Pancreas (tissue), 10 donors: ENCODE results near the gene AKAP8. TPM values are rescaled to one million over a fixed set of nuclear protein-coding genes. Genes with fewer than 3 reads are reported as not detected.

Experiments used
- ATAC-seq, 4 donors: fragments of 200-7000 bp; cut with Tn5 transposase; one replicate each; pipeline versions ENCODE4 v1.8.0 to v1.9.1; 2020; ENCODE audit warnings: mild to moderate bottlenecking in 4 of 4, moderate library complexity in 4 of 4
- DNase-seq, 6 donors: peaks; one replicate each; pipeline ENCODE4 v3.0.0-alpha.2; 2020
- FAIRE-seq: peaks from 2 replicates; lab custom pipeline; 2012; peaks lifted over from hg19 to GRCh38; lab: Jason Lieb, UNC
- H3K27ac ChIP-seq, 4 donors: fragments of 200-600 bp; sonication (generic); 1 replicate in 3 of 4; 2 replicates in 1 of 4; pipeline versions ENCODE4 v1.5.0 to v1.8.0; 2020
- H3K27me3 ChIP-seq, 4 donors: fragments of 200-600 bp; one replicate each; pipeline ENCODE4 v1.8.0; 2021
- H3K36me3 ChIP-seq, 3 donors: fragments of 200-600 bp; sonication (generic) in 1 of 3; one replicate each; pipeline versions ENCODE4 v1.5.0 to v1.8.0; 2020 to 2021
- H3K4me1 ChIP-seq, 3 donors: fragments of 200-600 bp; one replicate each; pipeline ENCODE4 v1.8.0; 2021
- H3K4me3 ChIP-seq, 4 donors: fragments of 200-600 bp; sonication (generic) in 2 of 4; one replicate each; pipeline versions ENCODE4 v1.5.0 to v1.8.0; 2020 to 2021
- H3K9me3 ChIP-seq, 4 donors: fragments of 200-600 bp; one replicate each; pipeline ENCODE4 v1.8.0; 2021
- CTCF ChIP-seq, 4 donors: fragments of 200-600 bp; sonication (generic) in 3 of 4; IDR thresholded peaks; one replicate each; pipeline versions ENCODE4 v1.5.0 to v1.8.0; 2021; ENCODE audit warnings: antibody characterized with exemption in 4 of 4
- WGBS, 2 donors: extraction: QIAGEN DNeasy Blood & Tissue Kit; methylation state at CpG; one replicate each; pipeline ENCODE4 v1.1.7; 2013; 5-methylcytosine and 5-hydroxymethylcytosine counted together
- intact Hi-C, 3 donors: fragments of 100-400 bp; cut with DNase I; formaldehyde crosslinking; loops; one replicate each; pipeline versions ENCODE4 v1.11.1 to v1.14.2; 2022
- polyA plus RNA-seq, 2 donors: library from polyadenylated mRNA; stranded (reverse); fragments of 200-250 nt; gene quantifications; one replicate each; pipeline ENCODE4 v1.2.3, GENCODE V29; 2013
- total RNA-seq, 6 donors: library from RNA; stranded (reverse); fragmentation: NEBNext Ultra II Directional in 4 of 6; extraction: Animal tissue kit (Norgen Biotek cat#: 25700) in 4 of 6; gene quantifications; one replicate each; pipeline versions ENCODE4 v1.2.1 to v1.2.4, GENCODE V29; 2021 to 2023
- donor health status: healthy with polysubstance abuse.
- donor health status: DM: no; HTN: no; CAD: no; lungs with moderate emphysema.
- donor health status: DM: no; HTN: no; CAD: no.
- donor health status: control.
- donor health status: control.
- donor health status: Bipolar disorder and iron deficiency.
- donor health status: DM: yes; HTN: yes; CAD: no.
- donor health status: DM: no; HTN: no; CAD: no.
- donor health status: DM: no; HTN: no; CAD: no.
- donor health status: DM: yes; HTN: yes; CAD: no.

Gene AKAP8
- total and polyA plus RNA-seq, 8 donors: 14.7 to 25.9 (median 17.6) TPM

- TF ChIP-seq CTCF (IDR thresholded peaks at IDR 0.05): no peak
- Histone ChIP-seq H3K4me3 (peak overlapping the region; percentile 91 to 99 (median 96)), H3K36me3 (no peaks in the 10 kb centered on the region), H3K27ac (peak overlapping the region; percentile 88 to 97 (median 94)), H3K4me1 (peaks cover 0 to 15% (median 0%) of the 10 kb centered on the region in 3 donors), H3K9me3 (no peaks in the 10 kb centered on the region), H3K27me3 (no peaks in the 10 kb centered on the region)
- ATAC-seq (peak; percentile 23 to 43 (median 36)), FAIRE-seq (no peak), DNase-seq (peak in 4 of 6 donors; percentile 50 to 71 (median 60))
- intact Hi-C loops: no loop called here
- WGBS, 2 donors: 0% methylated on average over 22 of the region's 22 CpGs
Measured at GRCh38 chr19:15378534-15379082, 979 bp downstream of the AKAP8 start.

DNA sequence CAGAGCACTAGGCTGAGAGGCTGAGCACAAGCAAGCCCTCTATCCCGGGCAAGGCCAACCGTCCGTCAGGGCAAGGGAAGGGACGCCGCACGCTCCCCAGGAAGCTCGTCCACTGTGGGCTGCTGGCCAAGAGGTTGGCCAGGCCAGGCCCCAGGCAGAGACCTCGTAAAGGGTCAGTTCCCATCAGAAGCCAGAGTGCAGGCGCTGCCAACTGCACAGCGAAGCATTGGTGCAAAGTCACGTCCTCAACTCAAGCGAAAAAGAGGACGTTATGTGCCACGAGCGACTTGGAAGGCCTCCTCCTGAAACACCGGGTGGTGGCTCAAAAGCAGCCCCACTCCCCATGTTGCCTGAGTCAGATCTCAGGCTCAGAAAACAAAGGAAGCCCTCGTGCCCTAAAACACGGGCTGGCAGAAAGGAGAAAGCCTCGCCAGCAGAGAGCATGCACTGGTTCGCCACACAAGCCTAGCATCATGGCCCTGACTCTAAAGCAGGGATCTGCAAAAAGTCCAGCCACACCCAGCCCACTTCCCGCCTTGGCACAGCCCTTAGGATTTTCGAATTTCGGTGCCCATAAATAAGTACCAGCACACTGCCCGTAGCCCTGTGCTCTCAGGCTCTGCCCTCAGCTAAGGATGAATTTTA lies 4.7 kb downstream of the AKAP8 start:
- Histone ChIP-seq H3K27me3 (no peaks in the 10 kb centered on the region), H3K36me3 (peaks cover 0 to 34% (median 17%) of the 10 kb centered on the region in 3 donors), H3K9me3 (no peaks in the 10 kb centered on the region), H3K4me3 (no peak overlapping the region), H3K27ac (no peak overlapping the region), H3K4me1 (peaks cover 0 to 15% (median 0%) of the 10 kb centered on the region in 3 donors)
- TF ChIP-seq CTCF (IDR thresholded peaks at IDR 0.05): no peak
- intact Hi-C loops: no loop called here
- WGBS, 2 donors: 73 to 77% methylated on average over 24 of the region's 24 CpGs
- ATAC-seq: no peak
- peak in 1 of 6 donors; percentile 46 for DNase-seq
- no peak for FAIRE-seq

GRCh38 chr19:15374105-15374651 lies 5.4 kb downstream of the AKAP8 start:
- WGBS, 2 donors: 80% methylated on average over 20 to 21 of the region's 21 CpGs
- Histone ChIP-seq H3K4me3 (no peak overlapping the region), H3K27me3 (no peaks in the 10 kb centered on the region), H3K9me3 (no peaks in the 10 kb centered on the region), H3K27ac (no peak overlapping the region), H3K36me3 (peaks cover 0 to 42% (median 23%) of the 10 kb centered on the region in 3 donors), H3K4me1 (peaks cover 0 to 15% (median 0%) of the 10 kb centered on the region in 3 donors)
- DNase-seq (peak in 2 of 6 donors; percentile 39 to 72), ATAC-seq (no peak), FAIRE-seq (no peak)
- intact Hi-C loops: no loop called here
- no peak for TF ChIP-seq CTCF (IDR thresholded peaks at IDR 0.05)

GRCh38 chr19:15373644-15374043 lies 5.9 kb downstream of the AKAP8 start:
- TF ChIP-seq CTCF (IDR thresholded peaks at IDR 0.05): no peak
- FAIRE-seq (no peak), ATAC-seq (no peak), DNase-seq (no peak)
- WGBS, 2 donors: 89 to 91% methylated on average over 22 of the region's 22 CpGs
- Histone ChIP-seq H3K27me3 (no peaks in the 10 kb centered on the region), H3K36me3 (peaks cover 0 to 47% (median 29%) of the 10 kb centered on the region in 3 donors), H3K4me3 (no peak overlapping the region), H3K4me1 (peaks cover 0 to 15% (median 0%) of the 10 kb centered on the region in 3 donors), H3K27ac (no peak overlapping the region), H3K9me3 (no peaks in the 10 kb centered on the region)
- intact Hi-C loops: no loop called here
